GM19025 (cell line): ENCODE results near the gene OMP.

Experiments
- ATAC-seq: cut with Tn5 transposase; IDR thresholded peaks from one replicate; pipeline ENCODE4 v1.9.1; 2021; ENCODE audit warnings: mild to moderate bottlenecking, low read depth, moderate library complexity; ENCODE audit not compliant: unreplicated experiment

Gene OMP

GRCh38 chr11:77068457-77069335, 33.9 kb upstream of the OMP start:
- ATAC-seq, result no peak

- no peak for ATAC-seq
These were observed 33.2 kb upstream of the OMP start for GRCh38 chr11:77069336-77069968.

GRCh38 chr11:77069969-77070582, 32.6 kb upstream of the OMP start:
- no peak for ATAC-seq

- no peak for ATAC-seq
These were observed 31.6 kb upstream of the OMP start for GRCh38 chr11:77071077-77071476.

GRCh38 chr11:77071671-77072605, 30.7 kb upstream of the OMP start:
- ATAC-seq, result no peak

- no peak for ATAC-seq
These were observed 29.8 kb upstream of the OMP start for GRCh38 chr11:77072851-77073327.

- no peak for ATAC-seq
These were observed 29.2 kb upstream of the OMP start for GRCh38 chr11:77073328-77074001.

GRCh38 chr11:77074205-77074604, 28.4 kb upstream of the OMP start:
- no peak for ATAC-seq

- ATAC-seq, result no peak
These were observed 27.9 kb upstream of the OMP start for GRCh38 chr11:77074626-77075221.

- ATAC-seq, result no peak
These were observed 27.2 kb upstream of the OMP start for GRCh38 chr11:77075425-77075905.

GRCh38 chr11:77079666-77080065, 23.0 kb upstream of the OMP start:
- no peak for ATAC-seq

- ATAC-seq, result no peak
These were observed 21.9 kb upstream of the OMP start for GRCh38 chr11:77080643-77081210.

GRCh38 chr11:77081381-77081851, 21.2 kb upstream of the OMP start:
- ATAC-seq, result no peak

- ATAC-seq, result no peak
These were observed 20.4 kb upstream of the OMP start for GRCh38 chr11:77081976-77082836.

- no peak for ATAC-seq
These were observed 19.6 kb upstream of the OMP start for GRCh38 chr11:77082838-77083565.

- no peak for ATAC-seq
These were observed 18.9 kb upstream of the OMP start for GRCh38 chr11:77083566-77084245.
